ENCODE data around the gene EMILIN1.

The EMILIN1 gene

GRCh38 chr2:27078267-27079194 lies at the start of gene EMILIN1:
TSS of gene EMILIN1 (plus strand) at chr2:27078615. CDS start at chr2:27079066, 451 bp downstream.
- DNase-seq: no peak

GRCh38 chr2:27029051-27029450 lies 49.4 kb upstream of the EMILIN1 start:
- no peak for DNase-seq

- peak; percentile 63 for DNase-seq
Observed at GRCh38 chr2:27032495-27033252, 45.7 kb upstream of the EMILIN1 start, which contains the start of gene TMEM214. TSS of gene TMEM214 (plus strand) at chr2:27032965. CDS start at chr2:27033016, 51 bp downstream.

- no peak for DNase-seq
Observed at GRCh38 chr2:27033253-27033852, 45.1 kb upstream of the EMILIN1 start.

- no peak for DNase-seq
Observed at GRCh38 chr2:27038012-27038411, 40.4 kb upstream of the EMILIN1 start.

GRCh38 chr2:27038631-27039339 lies 39.6 kb upstream of the EMILIN1 start:
- no peak for DNase-seq

GRCh38 chr2:27039426-27039825 lies 39.0 kb upstream of the EMILIN1 start:
- DNase-seq: no peak

GRCh38 chr2:27039871-27040270 lies 38.5 kb upstream of the EMILIN1 start:
- no peak for DNase-seq

GRCh38 chr2:27040282-27040681 lies 38.1 kb upstream of the EMILIN1 start:
- DNase-seq: no peak

- no peak for DNase-seq
Observed at GRCh38 chr2:27041752-27042151, 36.7 kb upstream of the EMILIN1 start.

- DNase-seq: no peak
Observed at GRCh38 chr2:27042159-27042661, 36.2 kb upstream of the EMILIN1 start.

- no peak for DNase-seq
Observed at GRCh38 chr2:27042985-27043634, 35.3 kb upstream of the EMILIN1 start.

GRCh38 chr2:27049422-27050280 lies 28.8 kb upstream of the EMILIN1 start:
- DNase-seq: no peak

- peak; percentile 99 for DNase-seq
Observed at GRCh38 chr2:27050281-27050995, 28.0 kb upstream of the EMILIN1 start.

- peak; percentile 94 for DNase-seq
Observed at GRCh38 chr2:27050996-27051901, 27.2 kb upstream of the EMILIN1 start, which contains the start of gene AGBL5. TSS of gene AGBL5 (plus strand) at chr2:27051668. CDS start at chr2:27052959, 1,291 bp downstream.

GRCh38 chr2:27051902-27052645 lies 26.3 kb upstream of the EMILIN1 start:
- DNase-seq: no peak

- DNase-seq: no peak
Observed at GRCh38 chr2:27053321-27053720, 25.1 kb upstream of the EMILIN1 start.

- DNase-seq: no peak
Observed at GRCh38 chr2:27053776-27054175, 24.6 kb upstream of the EMILIN1 start.

Measured in NCI-H526 treated with DMSO at 0.1 percent for 48 hours (cell line).